CD14-positive monocyte (primary cell): ENCODE measurements around the gene PHPT1. TPM values are rescaled to one million over a fixed set of nuclear protein-coding genes. Genes with fewer than 3 reads are reported as not detected.

Experiments used
- DNase-seq, 3 donors: peaks; one replicate each; pipeline ENCODE4 v3.0.0-alpha.2; 2011 to 2022
- H2AFZ ChIP-seq: 2 replicates; pipeline ENCODE4 v1.6.0; 2012; ENCODE audit warnings: mild to moderate bottlenecking, low read depth, low read length, inconsistent platforms; ENCODE audit not compliant: insufficient read depth, poor library complexity, severe bottlenecking
- H3K27ac ChIP-seq, 2 donors: 1 replicate in 1 of 2; 2 replicates in 1 of 2; pipeline ENCODE4 v1.5.1; 2012 to 2013; ENCODE audit warnings: low read length in 2 of 2, control low read depth in 1 of 2, inconsistent platforms in 1 of 2, low read depth in 1 of 2, mild to moderate bottlenecking in 1 of 2
- H3K27me3 ChIP-seq, 2 donors: one replicate each; pipeline versions ENCODE4 v1.6.0 to v1.6.1; 2011 to 2013; ENCODE audit warnings: low read length in 2 of 2; ENCODE audit not compliant: control insufficient read depth in 2 of 2, insufficient read depth in 2 of 2
- H3K36me3 ChIP-seq, 2 donors: replicated peaks in 1 of 2; 1 replicate in 1 of 2; 2 replicates in 1 of 2; pipeline versions ENCODE4 v1.5.1 to v1.6.1; 2012 to 2013; ENCODE audit warnings: low read length in 2 of 2, control low read depth in 1 of 2, inconsistent platforms in 1 of 2, mild to moderate bottlenecking in 1 of 2; ENCODE audit not compliant: insufficient read depth in 2 of 2, control insufficient read depth in 1 of 2
- H3K4me1 ChIP-seq, 2 donors: 1 replicate in 1 of 2; 2 replicates in 1 of 2; pipeline versions ENCODE4 v1.5.1 to v1.6.1; 2012 to 2013; ENCODE audit warnings: low read length in 2 of 2, control low read depth in 1 of 2, inconsistent platforms in 1 of 2, mild to moderate bottlenecking in 1 of 2, moderate library complexity in 1 of 2; ENCODE audit not compliant: insufficient read depth in 2 of 2, control insufficient read depth in 1 of 2
- H3K4me2 ChIP-seq: replicated peaks from 2 replicates; pipeline ENCODE3; 2012; ENCODE audit warnings: low read length, moderate library complexity, mild to moderate bottlenecking; ENCODE audit not compliant: poor library complexity, severe bottlenecking; ENCODE audit errors: extremely low read depth
- H3K4me3 ChIP-seq, 3 experiments: fragments of 200-600 bp in 1 of 3; sonication (generic) in 1 of 3; replicated peaks in 1 of 3; 1 replicate in 2 of 3; 2 replicates in 1 of 3; pipeline ENCODE4 v1.5.1; 2011 to 2013; ENCODE audit warnings: low read length in 3 of 3, mild to moderate bottlenecking in 3 of 3, control low read depth in 2 of 3, low read depth in 2 of 3, inconsistent platforms in 1 of 3, moderate library complexity in 1 of 3
- H3K79me2 ChIP-seq: 2 replicates; pipeline ENCODE4 v1.6.0; 2012; ENCODE audit warnings: mild to moderate bottlenecking, control low read depth, inconsistent platforms, low read length, moderate library complexity; ENCODE audit not compliant: insufficient read depth
- H3K9ac ChIP-seq: 2 replicates; pipeline ENCODE4 v1.6.0; 2017; ENCODE audit warnings: low read length, mild to moderate bottlenecking; ENCODE audit not compliant: insufficient read depth, poor library complexity, severe bottlenecking
- H3K9me3 ChIP-seq, 2 donors: replicated peaks in 1 of 2; 1 replicate in 1 of 2; 2 replicates in 1 of 2; pipeline versions ENCODE4 v1.5.1 to v1.6.1; 2012 to 2013; ENCODE audit warnings: low read length in 2 of 2, control low read depth in 1 of 2; ENCODE audit not compliant: control insufficient read depth in 1 of 2, insufficient read depth in 1 of 2
- H4K20me1 ChIP-seq: 2 replicates; pipeline ENCODE4 v1.6.0; 2012; ENCODE audit warnings: mild to moderate bottlenecking, low read length, control low read depth, moderate library complexity; ENCODE audit not compliant: insufficient read depth
- H3K27ac Mint-ChIP-seq, 7 donors: one replicate each; pipeline ENCODE4 v1.8.0; 2020; ENCODE audit warnings: mild to moderate bottlenecking in 7 of 7, mixed read lengths in 7 of 7, moderate library complexity in 6 of 7, inconsistent platforms in 2 of 7
- H3K27me3 Mint-ChIP-seq, 3 donors: one replicate each; pipeline ENCODE4 v1.8.0; 2021 to 2022; ENCODE audit warnings: low read depth in 3 of 3, mild to moderate bottlenecking in 3 of 3, mixed read lengths in 3 of 3, moderate library complexity in 3 of 3, inconsistent platforms in 1 of 3
- H3K36me3 Mint-ChIP-seq, 2 donors: one replicate each; pipeline ENCODE4 v1.8.0; 2020; ENCODE audit warnings: mixed read lengths in 2 of 2, inconsistent platforms in 1 of 2, mild to moderate bottlenecking in 1 of 2
- H3K4me1 Mint-ChIP-seq: one replicate; pipeline ENCODE4 v1.8.0; 2020; ENCODE audit warnings: mild to moderate bottlenecking, mixed read lengths
- H3K4me3 Mint-ChIP-seq, 2 donors: one replicate each; pipeline ENCODE4 v1.8.0; 2020; ENCODE audit warnings: mild to moderate bottlenecking in 2 of 2, mixed read lengths in 2 of 2, moderate library complexity in 1 of 2
- H3K9me3 Mint-ChIP-seq, 7 donors: one replicate each; pipeline ENCODE4 v1.8.0; 2020 to 2022; ENCODE audit warnings: mixed read lengths in 7 of 7, mild to moderate bottlenecking in 6 of 7, moderate library complexity in 6 of 7, inconsistent platforms in 2 of 7
- WGBS: methylation state at CpG from one replicate; pipeline ENCODE4 v1.1.5; 2013; ENCODE audit warnings: missing lambda C conversion rate; ENCODE audit not compliant: insufficient coverage; 5-methylcytosine and 5-hydroxymethylcytosine counted together
- intact Hi-C, 2 donors: fragments of 100-400 bp; cut with micrococcal nuclease; formaldehyde crosslinking; loops; one replicate each; pipeline versions ENCODE4 v1.15.0 to v1.15.1; 2023
- polyA plus RNA-seq, 3 donors: library from polyadenylated mRNA; depleted of rRNA in 1 of 3; unstranded in 2 of 3; stranded (reverse) in 1 of 3; fragments of 300-500 nt in 2 of 3; fragments of >200 nt in 1 of 3; fragmentation: Illumina TruSeq in 2 of 3; gene quantifications; 1 replicate in 2 of 3; 2 replicates in 1 of 3; pipeline ENCODE4 v1.2.3, GENCODE V29; 2012 to 2021
- TF ChIP-seq, protein P1 (sequence below): fragments of 200-600 bp; IDR thresholded peaks from one replicate; pipeline ENCODE4 v1.8.0; 2022; ENCODE audit warnings: antibody characterized with exemption, mild to moderate bottlenecking

Gene PHPT1
- polyA plus RNA-seq, 3 donors, result 70.0 to 163 (median 94.3) TPM

DNA sequence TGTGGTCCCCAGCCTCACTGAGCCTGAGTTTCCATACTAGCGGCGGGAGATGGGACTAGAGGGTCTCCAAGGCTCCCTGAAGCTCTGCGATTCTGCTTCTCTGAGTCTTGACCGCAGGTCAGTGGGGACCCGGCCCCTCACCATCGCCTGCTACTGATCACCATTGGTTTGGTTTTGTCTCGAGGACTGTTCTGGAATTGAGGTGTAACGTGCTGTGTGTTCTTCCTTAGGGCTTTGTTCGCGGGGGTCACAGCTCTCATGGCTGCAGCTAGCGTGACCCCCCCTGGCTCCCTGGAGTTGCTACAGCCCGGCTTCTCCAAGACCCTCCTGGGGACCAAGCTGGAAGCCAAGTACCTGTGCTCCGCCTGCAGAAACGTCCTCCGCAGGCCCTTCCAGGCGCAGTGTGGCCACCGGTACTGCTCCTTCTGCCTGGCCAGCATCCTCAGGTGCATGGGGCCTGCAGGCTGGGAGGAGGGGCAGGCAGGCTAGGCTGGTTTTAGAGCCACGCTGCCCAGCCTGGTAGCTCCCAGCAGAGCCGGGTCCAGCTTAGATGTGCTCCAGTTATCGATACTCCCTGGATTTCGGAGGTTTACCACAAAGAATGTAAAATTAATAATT is 49.4 kb downstream of the PHPT1 start:
- Histone ChIP-seq H3K27me3 (no peaks in the 10 kb centered on the region), H3K36me3 (peaks cover 30 to 69% of the 10 kb centered on the region in 2 donors), H3K9ac (no peak overlapping the region), H4K20me1 (peaks cover 18% of the 10 kb centered on the region), H3K9me3 (no peaks in the 10 kb centered on the region), H3K4me2 (no peak overlapping the region), H3K79me2 (peaks cover 33% of the 10 kb centered on the region), H3K4me1 (no peaks in the 10 kb centered on the region), H3K4me3 (no peak overlapping the region), H2AFZ (no peak overlapping the region), H3K27ac (no peak overlapping the region)
- H3K27me3 Mint-ChIP-seq, result peaks cover 0 to under 1% (median 0%) of the 10 kb centered on the region in 3 donors
- H3K27ac Mint-ChIP-seq, result peak overlapping the region in 1 of 7 donors; percentile 54
- no peak overlapping the region for H3K4me3 Mint-ChIP-seq
- H3K4me1 Mint-ChIP-seq, result peaks cover 2% of the 10 kb centered on the region
- intact Hi-C loops, result no loop called here
- DNase-seq, result no peak
- TF ChIP-seq, protein P1, sequence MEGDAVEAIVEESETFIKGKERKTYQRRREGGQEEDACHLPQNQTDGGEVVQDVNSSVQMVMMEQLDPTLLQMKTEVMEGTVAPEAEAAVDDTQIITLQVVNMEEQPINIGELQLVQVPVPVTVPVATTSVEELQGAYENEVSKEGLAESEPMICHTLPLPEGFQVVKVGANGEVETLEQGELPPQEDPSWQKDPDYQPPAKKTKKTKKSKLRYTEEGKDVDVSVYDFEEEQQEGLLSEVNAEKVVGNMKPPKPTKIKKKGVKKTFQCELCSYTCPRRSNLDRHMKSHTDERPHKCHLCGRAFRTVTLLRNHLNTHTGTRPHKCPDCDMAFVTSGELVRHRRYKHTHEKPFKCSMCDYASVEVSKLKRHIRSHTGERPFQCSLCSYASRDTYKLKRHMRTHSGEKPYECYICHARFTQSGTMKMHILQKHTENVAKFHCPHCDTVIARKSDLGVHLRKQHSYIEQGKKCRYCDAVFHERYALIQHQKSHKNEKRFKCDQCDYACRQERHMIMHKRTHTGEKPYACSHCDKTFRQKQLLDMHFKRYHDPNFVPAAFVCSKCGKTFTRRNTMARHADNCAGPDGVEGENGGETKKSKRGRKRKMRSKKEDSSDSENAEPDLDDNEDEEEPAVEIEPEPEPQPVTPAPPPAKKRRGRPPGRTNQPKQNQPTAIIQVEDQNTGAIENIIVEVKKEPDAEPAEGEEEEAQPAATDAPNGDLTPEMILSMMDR, result no peak
- H3K9me3 Mint-ChIP-seq, result no peaks in the 10 kb centered on the region
- peaks cover 37 to 61% of the 10 kb centered on the region in 2 donors for H3K36me3 Mint-ChIP-seq
- 98% methylated on average over 18 of the region's 21 CpGs for WGBS

- peaks cover 18% of the 10 kb centered on the region for H4K20me1 ChIP-seq
Measured at GRCh38 chr9:136899196-136899595, 50.0 kb downstream of the PHPT1 start.

More at GRCh38 chr9:136899196-136899595, 50.0 kb downstream of the PHPT1 start:
- no peaks in the 10 kb centered on the region for H3K4me1 ChIP-seq
- H3K9me3 ChIP-seq, result no peaks in the 10 kb centered on the region
- intact Hi-C loops, result no loop called here
- no peak overlapping the region for H2AFZ ChIP-seq
- no peak for DNase-seq
- no peak overlapping the region for H3K4me3 ChIP-seq
- TF ChIP-seq, protein P1, result no peak
- no peak overlapping the region for H3K9ac ChIP-seq
- H3K27me3 ChIP-seq, result no peaks in the 10 kb centered on the region
- no peaks in the 10 kb centered on the region for H3K27me3 Mint-ChIP-seq
- no peak overlapping the region for H3K4me3 Mint-ChIP-seq
- H3K79me2 ChIP-seq, result peaks cover 27% of the 10 kb centered on the region
- peaks cover 30 to 70% of the 10 kb centered on the region in 2 donors for H3K36me3 ChIP-seq
- H3K27ac ChIP-seq, result no peak overlapping the region
- no peak overlapping the region for H3K4me2 ChIP-seq
- H3K4me1 Mint-ChIP-seq, result peaks cover 2% of the 10 kb centered on the region
- no peak overlapping the region for H3K27ac Mint-ChIP-seq
- 95% methylated on average over 9 of the region's 9 CpGs for WGBS
- H3K9me3 Mint-ChIP-seq, result no peaks in the 10 kb centered on the region
- peaks cover 36 to 63% of the 10 kb centered on the region in 2 donors for H3K36me3 Mint-ChIP-seq
